GM12865 (cell line): ENCODE results near the gene CSTPP1.
"Not testable (repeated sequence)": the region's sequence is repeated elsewhere in the genome, so short reads cannot be mapped to it uniquely, and the experiment has no call there.

Experiments used
- DNase-seq: peaks from one replicate; pipeline ENCODE4 v3.0.0; 2010; ENCODE audit warnings: low read depth
- H3K4me3 ChIP-seq: 2 replicates; pipeline ENCODE4 v1.5.1; 2011; ENCODE audit warnings: mild to moderate bottlenecking, low read depth, low read length, control low read depth
- CTCF ChIP-seq: IDR thresholded peaks from 2 replicates; pipeline ENCODE4 v1.5.1; 2011; ENCODE audit warnings: low read length, control low read depth, low read depth, inconsistent platforms; ENCODE audit not compliant: insufficient read depth; ENCODE audit errors: missing control alignments

The CSTPP1 gene

GRCh38 chr11:47189100-47189834 is 252.7 kb downstream of the CSTPP1 start:
- no peak for TF ChIP-seq CTCF
- no peak overlapping the region for H3K4me3 ChIP-seq
- DNase-seq = no peak

GRCh38 chr11:47191137-47191536 is 254.6 kb downstream of the CSTPP1 start:
- not testable (repeated sequence) for H3K4me3 ChIP-seq, DNase-seq

- no peak for DNase-seq
- no peak overlapping the region for H3K4me3 ChIP-seq
- no peak for TF ChIP-seq CTCF
These were observed 255.6 kb downstream of the CSTPP1 start for GRCh38 chr11:47192111-47192510.

GRCh38 chr11:47198161-47198560 is 261.6 kb downstream of the CSTPP1 start:
- H3K4me3 ChIP-seq, DNase-seq: not testable (repeated sequence)

- H3K4me3 ChIP-seq = no peak overlapping the region
- no peak for DNase-seq
- TF ChIP-seq CTCF = no peak
These were observed 264.5 kb downstream of the CSTPP1 start for GRCh38 chr11:47201015-47201414.

GRCh38 chr11:47202576-47202975 is 266.0 kb downstream of the CSTPP1 start:
- H3K4me3 ChIP-seq = no peak overlapping the region
- TF ChIP-seq CTCF = no peak
- DNase-seq = no peak

GRCh38 chr11:47204637-47204989 is 268.1 kb downstream of the CSTPP1 start:
- no peak for DNase-seq
- no peak overlapping the region for H3K4me3 ChIP-seq
- no peak for TF ChIP-seq CTCF

GRCh38 chr11:47206577-47206976 is 270.0 kb downstream of the CSTPP1 start:
- DNase-seq, H3K4me3 ChIP-seq: not testable (repeated sequence)
